GM18511 (cell line): Measurements from ENCODE around the gene GADD45B.
"Not testable (repeated sequence)": the region's sequence is repeated elsewhere in the genome, so short reads cannot be mapped to it uniquely, and the experiment has no call there.

Source experiments
- ATAC-seq: cut with Tn5 transposase; IDR thresholded peaks from one replicate; pipeline ENCODE4 v1.9.1; 2021; ENCODE audit warnings: mild to moderate bottlenecking, moderate library complexity; ENCODE audit not compliant: unreplicated experiment

Gene GADD45B

DNA sequence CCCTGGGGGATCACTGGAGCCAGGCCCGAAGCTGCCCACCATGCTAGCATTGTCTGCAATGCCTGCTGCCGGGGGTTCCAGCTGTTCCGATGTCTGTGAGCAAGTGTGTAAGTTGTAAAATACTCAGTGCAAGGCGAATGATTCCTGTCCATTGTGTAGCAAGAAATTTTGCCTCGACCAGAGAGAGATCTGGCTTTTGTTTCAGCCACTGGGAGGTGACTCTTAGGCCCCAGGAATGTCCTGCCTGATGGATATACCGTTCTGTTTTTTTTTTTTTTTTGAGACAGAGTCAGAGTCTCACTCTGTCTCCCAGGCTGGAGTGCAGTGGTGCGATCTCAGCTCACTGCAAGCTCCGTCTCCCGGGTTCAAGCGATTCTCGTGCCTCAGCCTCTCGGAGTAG, 7.3 kb upstream of the GADD45B start:
- ATAC-seq, result no peak

DNA sequence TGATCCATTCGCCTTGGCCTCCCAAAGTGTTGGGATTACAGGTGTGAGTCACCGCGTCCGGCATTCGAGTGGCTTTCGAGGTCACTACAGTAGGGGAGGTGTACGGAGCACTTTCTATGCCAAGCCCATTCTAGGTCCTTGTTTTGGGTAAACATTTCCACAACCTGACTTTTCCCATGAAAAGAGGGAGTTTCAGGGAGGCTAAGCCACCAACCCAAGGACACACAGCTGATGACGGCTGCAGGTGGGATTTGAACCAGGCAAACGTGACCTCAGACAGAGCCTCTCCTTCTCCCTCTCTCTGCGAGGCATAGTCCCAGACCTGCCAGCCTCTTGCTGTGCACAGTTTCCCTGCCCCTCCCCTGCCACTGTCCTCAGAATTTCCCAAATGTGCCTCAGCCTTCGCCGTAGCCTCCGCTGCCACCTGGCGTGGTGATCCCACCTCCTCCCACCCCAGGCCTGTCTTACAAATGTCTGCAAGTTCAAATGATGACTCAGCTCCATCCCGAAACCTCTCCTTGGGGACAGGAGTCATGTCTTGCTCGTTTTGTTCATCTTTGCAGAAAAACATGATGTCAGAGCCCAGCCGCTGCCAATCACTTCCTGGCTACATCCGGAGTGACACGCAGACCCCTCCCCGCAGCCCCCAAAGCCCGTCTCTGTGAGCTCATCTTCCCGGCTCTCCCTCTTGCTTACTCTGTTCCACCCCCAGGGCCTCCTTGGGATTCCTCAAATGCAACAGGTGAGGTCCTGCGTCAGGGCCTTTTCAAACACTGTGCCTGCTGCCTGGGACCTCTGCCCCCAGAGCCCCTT, 6.6 kb upstream of the GADD45B start:
- ATAC-seq, result no peak

DNA sequence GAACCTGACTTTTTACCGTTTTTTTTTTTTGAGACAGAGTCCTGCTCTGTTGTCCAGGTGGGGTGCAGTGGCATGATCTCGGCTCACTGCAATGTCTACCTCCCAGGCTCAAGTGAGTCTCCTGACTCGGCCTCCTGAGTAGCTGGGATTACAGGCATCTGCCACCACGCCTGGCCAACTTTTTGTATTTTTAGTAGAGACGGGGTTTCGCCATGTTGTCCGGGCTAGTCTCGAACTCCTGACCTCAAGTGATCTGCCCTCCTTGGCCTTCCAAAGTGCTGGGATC, 6.1 kb upstream of the GADD45B start:
- ATAC-seq, result not testable (repeated sequence)

DNA sequence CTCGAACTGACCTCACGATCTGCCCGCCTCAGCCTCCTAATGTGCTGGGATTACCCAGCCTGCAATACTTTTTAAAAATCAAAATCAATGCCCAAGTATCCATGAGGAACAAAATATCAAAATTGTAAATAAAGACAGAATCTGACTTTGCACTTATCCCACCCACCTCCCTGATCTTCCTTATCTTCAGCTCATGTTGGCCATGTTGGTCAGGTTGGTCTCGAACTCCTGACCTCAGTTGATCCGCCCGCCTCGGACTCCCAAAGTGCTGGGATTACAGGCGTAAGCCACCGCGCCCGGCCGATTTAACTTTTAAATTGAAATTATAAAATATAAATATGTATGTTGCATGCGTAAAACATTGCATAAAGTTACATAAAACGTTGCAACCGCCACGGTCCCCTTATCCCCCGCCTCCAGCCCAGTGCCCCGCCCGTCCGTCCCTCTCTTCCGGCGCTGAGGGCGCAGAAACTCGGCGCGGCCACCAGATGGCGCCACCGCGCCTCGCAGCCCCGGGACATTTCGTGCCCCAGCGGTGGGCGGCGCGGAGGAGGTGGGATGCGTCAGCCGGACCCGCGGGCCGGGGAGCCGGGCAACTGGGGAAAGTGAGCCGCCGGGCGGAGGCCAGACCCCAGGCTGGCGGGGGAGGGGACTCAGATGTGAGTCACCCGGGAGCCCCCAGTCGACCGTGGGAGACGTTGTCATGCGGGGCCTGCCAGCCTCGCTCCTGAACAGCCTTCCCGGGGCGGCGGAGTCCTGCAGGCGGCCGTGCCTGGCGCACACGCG, 1.5 kb upstream of the GADD45B start:
- peak; percentile 40 for ATAC-seq

DNA sequence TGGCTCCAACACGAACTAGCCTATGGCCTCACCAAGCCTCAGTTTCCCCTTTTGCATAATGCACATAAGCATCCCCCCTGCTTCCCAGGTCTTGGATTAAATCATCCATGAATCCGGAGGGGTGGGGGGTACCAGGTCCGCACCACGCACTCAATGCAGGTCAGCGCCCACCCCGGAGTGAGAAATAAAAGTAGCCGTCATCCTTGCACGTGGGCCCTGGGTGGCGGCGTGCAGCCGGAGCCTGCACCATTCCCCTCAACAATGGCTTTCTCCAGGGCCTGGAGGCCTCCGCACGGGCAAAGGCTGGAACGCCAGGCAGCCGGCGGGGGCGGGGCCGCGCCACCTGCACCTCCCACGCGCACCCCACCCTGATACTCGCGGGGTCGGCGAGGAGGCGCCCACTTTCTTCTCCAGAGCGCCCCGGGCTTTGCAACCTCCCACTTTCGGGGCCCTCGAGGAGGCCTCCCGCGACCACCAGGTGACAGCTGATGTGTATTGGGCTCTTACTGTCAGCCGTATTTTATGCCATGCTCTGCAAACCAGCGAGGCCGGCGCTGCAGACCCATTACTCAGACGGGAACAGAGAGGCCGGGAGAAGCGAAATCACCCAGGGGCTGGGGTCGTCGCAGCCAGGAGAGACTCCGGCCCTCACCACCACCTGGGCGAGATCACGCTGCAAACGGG, 767 bp upstream of the GADD45B start:
- peak; percentile 7 for ATAC-seq

DNA sequence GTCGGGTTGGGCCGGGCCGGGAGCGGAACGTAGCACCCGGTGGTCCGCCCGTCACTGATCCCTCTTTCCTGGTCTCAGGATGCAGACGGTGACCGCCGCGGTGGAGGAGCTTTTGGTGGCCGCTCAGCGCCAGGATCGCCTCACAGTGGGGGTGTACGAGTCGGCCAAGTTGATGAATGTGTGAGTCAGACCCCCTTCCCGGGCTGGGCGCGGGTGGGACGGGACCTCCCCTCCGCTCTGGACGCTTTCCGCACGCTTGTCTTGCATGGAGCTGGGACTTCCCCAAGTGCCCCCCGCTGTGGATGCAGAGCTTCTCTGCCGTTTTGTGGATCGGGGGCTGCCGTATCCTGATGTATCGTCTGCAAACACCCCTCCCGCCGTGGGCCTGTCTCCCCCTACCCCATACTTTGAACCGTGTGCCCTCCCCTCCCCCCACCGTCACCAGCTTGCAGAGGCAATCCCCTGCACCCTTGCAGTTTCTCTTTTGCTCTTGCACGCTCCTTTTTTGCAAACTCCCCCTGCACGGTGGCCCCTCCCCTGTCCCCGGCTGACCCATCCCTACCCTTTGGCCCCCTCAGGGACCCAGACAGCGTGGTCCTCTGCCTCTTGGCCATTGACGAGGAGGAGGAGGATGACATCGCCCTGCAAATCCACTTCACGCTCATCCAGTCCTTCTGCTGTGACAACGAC, 669 bp downstream of the GADD45B start:
- peak; percentile 5 for ATAC-seq

DNA sequence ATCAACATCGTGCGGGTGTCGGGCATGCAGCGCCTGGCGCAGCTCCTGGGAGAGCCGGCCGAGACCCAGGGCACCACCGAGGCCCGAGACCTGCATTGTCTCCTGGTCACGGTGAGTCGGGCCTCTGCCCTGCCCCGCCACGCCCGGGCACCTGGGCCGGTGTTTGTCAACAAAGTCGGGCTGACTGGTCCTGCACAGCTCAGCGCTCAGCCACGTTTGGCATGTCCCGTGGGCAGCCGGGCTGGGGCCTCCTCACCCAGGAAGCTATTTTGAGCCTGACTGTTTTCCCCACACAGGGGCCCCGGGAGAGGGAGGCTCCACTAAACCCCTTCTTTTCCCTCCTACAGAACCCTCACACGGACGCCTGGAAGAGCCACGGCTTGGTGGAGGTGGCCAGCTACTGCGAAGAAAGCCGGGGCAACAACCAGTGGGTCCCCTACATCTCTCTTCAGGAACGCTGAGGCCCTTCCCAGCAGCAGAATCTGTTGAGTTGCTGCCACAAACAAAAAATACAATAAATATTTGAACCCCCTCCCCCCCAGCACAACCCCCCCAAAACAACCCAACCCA, 1.3 kb downstream of the GADD45B start:
- no peak for ATAC-seq

DNA sequence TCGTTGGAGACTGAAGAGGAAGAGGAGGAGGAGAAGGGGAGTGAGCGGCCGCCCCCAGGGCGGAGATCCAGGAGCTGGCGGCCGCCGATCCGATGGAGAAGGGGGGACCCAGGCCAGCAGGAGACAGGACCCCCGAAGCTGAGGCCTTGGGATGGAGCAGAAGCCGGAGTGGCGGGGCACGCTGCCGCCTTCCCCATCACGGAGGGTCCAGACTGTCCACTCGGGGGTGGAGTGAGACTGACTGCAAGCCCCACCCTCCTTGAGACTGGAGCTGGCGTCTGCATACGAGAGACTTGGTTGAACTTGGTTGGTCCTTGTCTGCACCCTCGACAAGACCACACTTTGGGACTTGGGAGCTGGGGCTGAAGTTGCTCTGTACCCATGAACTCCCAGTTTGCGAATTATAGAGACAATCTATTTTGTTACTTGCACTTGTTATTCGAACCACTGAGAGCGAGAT, 1.8 kb downstream of the GADD45B start:
- ATAC-seq, result no peak

DNA sequence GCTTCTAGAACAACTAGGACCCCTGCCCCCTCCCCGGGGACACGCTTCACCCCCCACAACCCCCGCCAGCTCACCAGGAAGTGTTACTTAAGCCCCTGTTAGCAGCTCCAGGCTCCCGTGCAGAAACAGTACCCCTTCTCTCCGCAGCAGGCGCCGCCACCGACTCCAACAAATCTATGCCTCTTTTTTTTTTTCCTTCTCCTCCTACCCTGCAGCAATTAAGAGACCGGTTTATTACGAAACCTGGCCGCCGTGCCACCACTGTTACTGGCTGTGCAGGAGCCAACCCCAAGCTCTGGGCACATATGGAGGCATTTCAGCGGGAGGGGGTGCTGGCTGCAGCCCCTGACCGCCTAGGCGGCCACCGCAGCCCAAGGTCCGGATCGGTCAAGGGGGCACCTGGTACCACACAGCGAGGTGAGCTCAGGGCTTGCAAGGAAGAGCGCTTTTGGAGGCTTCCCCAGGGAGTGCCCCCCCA, 2.4 kb downstream of the GADD45B start:
- no peak for ATAC-seq

DNA sequence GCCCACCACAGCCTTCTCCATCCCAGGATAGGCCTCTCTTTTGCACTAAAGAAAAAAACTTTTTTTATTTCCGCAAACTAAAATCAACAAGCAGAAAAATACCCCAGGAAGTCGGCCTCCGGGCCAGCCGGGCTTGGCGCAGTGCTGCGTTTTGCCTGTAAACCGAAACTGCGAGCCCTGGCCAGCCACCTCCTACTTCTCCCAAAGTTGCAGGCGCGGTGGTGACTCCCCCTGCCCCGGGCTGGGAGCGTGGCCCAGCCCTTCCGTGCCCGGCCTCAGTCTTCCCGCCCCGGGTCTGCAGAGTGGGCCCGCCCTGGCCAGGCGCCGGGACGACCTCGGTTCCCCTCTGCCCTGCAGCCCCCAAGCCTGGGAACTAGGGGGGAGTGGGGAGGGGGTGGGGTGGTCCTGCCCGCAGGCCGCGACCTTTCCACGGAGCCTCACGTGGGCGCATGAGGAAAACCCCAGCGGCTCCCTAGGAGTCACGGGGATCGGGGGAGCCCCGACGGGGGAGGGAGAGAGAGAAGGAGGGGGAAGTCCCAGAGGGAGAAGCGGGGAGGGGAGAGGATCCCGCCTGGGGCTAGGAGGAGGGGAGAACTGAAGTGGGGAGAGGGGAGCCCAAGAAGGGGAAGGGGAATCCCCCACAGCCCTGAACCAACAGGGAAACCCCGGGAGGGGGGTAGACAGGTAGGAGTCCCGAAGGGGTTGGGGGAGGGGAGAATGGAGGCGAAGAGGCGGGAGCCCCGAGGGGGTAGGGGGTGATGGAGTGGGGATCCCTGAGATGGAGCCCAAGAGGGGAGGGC, 3.0 kb downstream of the GADD45B start:
- ATAC-seq, result no peak

DNA sequence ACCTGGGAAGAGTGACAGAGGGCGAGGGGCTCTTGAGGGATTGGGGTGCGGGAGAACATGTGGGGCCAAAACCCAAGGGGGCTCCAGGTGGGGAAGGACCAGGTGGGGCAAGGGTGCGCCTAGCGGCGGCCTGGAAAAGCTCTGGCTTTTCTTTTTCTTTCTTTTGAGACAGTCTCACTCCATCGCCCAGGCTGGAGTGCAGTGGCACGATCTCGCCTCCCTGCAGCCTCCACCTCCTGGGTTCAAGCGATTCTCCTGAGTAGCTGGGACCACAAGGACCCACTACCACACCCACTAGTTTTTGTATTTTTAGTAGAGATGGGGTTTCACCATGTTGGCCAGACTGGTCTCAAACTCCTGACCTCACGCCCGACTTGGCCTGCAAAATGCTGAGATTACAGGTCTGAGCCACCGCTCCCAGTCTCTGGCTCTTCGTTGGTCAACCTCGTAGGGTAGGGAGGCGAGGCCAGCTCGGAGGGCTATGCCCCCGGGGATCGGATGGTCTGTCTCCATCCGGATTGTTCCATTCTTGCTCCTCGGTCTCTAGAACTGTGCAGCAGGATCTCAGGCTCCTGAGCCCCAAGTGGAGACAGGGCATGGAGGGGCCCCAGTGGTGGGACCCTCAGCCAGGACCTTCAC, 3.7 kb downstream of the GADD45B start:
- ATAC-seq, result no peak

DNA sequence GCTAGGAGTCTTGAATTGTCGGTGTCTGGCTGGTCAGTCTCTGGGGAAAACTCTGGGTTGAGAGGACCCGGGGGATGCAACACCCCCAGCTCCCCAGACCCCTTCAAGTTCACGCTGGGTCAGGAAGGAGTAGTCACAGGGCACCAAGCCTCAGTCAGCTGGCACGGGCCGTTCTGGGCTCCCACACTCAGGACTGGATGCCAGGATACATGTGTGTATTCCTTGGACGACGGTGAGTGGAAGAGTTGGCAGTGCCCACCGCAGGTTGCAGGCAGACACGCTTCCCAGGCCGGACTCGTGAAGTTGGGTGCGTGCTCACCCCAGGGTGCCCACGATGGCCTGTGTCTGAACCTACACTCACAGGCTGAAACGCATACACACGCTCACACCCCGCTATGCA, 5.5 kb downstream of the GADD45B start:
- ATAC-seq, result no peak

DNA sequence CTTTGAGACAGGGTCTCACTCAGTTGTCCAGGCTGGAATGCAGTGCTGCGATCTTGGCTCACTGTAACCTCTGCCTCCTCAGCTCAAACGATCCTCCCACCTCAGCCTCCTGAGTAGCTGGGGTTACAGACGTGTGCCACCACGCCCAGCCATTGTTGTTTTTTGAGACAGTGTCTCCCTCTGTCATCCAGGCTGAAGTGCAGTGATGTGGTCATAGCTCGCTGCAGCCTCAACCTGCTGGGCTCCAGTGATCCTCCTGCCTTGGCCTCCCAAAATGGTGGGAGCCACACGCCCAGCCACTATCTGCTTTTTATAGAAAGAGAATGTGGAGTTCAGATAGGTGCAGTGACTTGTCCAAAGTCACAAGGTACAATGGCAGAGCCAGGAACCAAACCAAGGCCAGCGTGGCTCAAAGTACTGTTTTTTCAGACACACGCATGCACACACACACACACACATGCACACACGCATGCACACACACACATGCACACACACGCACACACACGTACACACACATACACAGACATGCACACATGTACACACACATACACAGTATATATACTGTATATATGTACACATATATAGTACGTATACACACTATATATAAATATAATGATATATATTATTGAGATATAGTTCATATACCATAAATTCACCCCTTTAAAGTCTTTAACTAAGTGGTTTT, 6.6 kb downstream of the GADD45B start:
- no peak for ATAC-seq

DNA sequence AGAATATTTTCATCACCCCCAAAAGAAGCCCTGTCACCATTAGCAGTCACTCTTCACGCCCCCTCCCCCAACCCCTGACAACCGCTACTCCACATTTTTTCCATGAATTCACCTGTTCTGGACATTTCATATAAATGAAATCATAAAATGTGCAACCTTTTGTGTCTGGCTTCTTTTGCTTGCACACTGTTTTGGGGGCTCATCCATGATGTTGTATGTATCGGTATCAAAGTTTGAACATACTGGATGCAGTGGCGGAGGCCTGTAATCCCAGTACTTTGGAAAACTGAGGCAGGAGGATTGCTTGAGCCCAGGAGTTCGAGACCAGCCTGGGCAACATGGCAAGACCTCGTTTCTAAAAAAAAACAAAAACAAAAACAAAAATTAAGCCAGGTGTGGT, 7.2 kb downstream of the GADD45B start:
- ATAC-seq, result no peak

DNA sequence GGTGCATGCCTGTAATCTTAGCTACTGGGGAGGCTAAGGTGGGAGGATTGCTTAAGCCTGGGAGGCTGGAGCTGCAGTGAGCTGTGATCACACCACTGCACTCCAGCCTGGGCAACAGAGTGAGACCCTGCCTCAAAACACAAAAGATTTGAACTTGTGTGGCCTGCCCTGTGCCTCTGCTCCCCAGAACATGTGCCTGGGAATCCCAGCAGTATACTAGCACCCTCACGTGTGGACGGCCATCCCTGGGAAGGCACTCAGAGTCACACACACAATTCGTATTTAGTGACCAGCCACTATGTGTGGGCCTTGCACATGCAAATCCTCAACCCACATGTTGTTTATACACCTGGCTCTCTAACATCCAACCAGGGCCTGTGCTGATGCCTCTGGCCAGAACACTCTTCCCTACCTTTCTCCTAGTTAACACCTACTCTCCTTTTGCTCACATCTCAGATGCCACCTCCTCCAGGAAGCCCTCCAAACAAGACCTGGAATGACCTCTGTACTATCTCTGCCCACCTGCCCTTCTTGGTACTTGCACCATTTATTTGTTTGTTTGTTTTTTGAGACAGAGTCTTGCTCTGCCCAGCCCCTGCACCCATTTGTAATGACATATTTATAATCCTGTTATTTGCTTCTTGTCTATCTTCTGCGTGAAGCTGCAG, 7.7 kb downstream of the GADD45B start:
- ATAC-seq, result no peak

DNA sequence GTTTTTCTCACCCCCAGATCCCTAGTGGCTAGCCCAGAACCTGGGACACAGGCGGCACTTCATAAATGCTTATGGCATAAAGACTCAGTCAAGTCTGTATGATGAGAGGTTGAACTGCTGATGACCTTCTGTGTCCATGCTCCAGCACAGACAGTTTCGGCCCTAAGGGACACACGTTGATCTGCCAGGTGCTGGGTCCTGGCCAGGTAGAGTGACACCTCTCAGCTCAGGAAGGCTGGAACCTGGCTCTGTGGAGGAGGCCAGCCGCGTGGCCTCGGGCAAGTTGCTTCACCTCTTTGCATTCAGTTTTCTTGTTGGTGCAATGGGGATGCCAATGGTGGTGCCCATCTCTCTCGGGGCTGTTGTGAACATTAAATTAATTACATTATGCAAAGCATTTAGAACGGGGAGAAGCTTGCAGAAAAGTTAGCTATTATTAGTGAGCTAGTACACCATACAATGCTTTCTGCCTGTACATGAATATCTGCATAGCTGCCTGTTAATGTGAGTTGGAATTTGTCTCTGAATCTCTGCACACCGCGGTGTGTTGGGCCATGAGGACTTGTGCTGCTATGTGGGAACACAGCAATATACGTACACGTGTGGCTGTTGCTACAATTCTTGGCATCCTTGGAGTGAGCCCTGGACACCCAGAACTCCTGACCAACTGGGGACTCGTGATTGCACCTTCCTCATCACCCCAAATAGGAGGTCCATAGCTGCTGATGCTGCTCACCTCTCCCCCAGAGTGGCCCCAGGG, 8.4 kb downstream of the GADD45B start:
- ATAC-seq, result no peak

DNA sequence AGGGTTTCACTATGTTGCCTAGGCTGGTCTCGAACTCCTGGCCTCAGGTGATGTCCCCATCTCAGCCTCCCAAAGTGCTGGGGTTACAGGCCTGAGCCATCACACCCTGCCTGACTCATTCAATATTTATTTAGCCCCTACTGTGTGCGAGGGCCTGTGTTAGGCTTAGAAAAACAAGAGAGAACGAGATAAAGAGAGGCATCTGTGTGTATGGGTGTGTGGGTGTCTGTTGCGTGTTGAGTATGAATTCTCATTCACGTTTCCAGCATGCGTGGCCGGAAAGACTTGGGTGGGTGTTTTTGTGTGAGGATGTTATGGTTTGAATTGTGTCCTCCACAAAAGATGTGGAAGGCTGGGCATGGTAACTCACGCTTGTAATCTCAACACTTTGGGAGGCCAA, 9.5 kb downstream of the GADD45B start:
- ATAC-seq, result no peak

DNA sequence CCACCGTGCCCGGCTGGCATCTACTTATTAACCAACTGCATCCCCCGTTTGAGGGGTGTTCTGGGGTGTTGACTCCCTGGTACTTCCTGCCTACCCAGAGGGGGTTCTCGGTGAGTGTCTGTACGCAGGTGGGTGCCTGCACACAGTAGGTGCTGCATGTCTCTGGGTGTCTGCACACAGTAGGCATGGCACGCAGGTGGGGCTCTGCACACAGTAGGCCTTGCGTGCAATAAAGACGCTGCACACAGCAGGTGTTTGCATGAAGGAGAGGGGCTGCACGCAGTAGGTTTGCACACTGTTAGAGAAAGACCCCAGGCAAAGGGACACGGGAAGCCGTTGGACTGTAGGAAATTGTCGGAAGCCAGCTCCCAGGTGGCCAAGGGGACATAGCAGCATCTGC, 11.2 kb downstream of the GADD45B start:
- no peak for ATAC-seq
